Left ventricle myocardium superior (tissue), 1 donor: Measurements from ENCODE around the gene NDUFA9. TPM values are rescaled to one million over a fixed set of nuclear protein-coding genes. Genes with fewer than 3 reads are reported as not detected.

Source experiments
- ATAC-seq: fragments of 200-7000 bp; cut with Tn5 transposase; one replicate; pipeline ENCODE4 v1.9.1; 2020; ENCODE audit warnings: mild to moderate bottlenecking, moderate library complexity
- DNase-seq: peaks from one replicate; pipeline ENCODE4 v3.0.0-alpha.2; 2020
- intact Hi-C: fragments of 100-400 bp; cut with micrococcal nuclease; formaldehyde crosslinking; loops from one replicate; pipeline ENCODE4 v1.11.0; 2022
- long read RNA-seq: library from polyadenylated mRNA; unstranded; transcript quantifications from one replicate; pipeline ENCODE4 v2.0.0, GENCODE V29; 2021
- total RNA-seq: library from RNA; stranded (reverse); fragmentation: NEBNext Ultra II Directional; extraction: Animal tissue kit (Norgen Biotek cat#: 25700); gene quantifications from one replicate; pipeline ENCODE4 v1.2.1, GENCODE V29; 2021
- donor health status: DM: no; HTN: yes; CAD: no; lungs with severe emphysema.

NDUFA9 gene
- total RNA-seq, result 348 TPM
- long read RNA-seq, full-length matches to known transcripts, result 452 of 469 reads
- long read RNA-seq, partial matches to known transcripts, result 8 of 469 reads
- long read RNA-seq, other reads (novel, unspliced or antisense), result 9 of 469 reads

DNA sequence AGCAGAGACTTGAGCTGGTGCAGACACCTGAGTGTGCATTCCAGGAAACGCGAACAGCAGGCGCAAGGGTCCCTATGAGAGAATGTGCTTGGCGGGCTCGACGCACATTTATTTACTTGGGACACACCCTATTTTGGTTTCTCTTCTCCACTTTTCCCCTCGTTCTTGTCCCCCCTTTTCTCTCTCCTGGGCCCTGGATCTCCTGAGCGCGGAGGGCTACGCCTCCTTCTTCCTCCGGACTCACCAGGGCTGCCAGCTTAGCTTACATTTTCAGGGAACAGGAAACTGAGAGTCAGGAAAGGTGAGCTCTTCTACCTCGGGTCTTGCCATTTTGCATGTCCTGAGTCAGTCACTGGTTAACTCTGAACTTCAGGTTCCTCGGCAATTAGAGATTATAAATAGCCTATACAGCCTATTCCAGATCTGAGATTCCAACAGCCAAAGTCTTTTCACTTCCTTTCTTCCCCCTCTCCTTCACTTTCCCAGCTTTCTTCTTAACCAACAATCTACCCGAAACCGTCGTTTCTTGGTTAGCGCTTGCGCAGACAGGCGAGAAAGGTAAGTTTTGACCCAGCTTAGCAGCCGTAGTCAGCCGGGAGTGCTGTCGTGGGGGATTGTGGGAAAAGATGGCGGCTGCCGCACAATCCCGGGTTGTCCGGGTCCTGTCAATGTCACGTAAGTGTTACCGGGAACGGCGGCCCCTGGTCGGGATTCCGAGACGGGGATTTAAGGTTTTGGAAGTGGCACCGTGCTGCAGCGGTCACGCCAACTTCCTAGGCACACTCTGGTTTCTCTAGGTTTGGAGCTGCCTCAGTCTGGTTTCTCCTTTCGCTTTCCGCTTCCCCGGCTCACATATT lies at the start of gene NDUFA9, which contains the start of gene AKAP3:
NDUFA9 (plus strand) TSS at position 614 of the 857 bp plus-strand sequence; CDS start at position 627, 13 bp downstream.
AKAP3 (minus strand) TSS at position 551 of the 857 bp plus-strand sequence. CDS start 10,855 bp downstream, outside the sequence.
- intact Hi-C loops, result no loop called here
- peak; percentile 98 for ATAC-seq

DNA sequence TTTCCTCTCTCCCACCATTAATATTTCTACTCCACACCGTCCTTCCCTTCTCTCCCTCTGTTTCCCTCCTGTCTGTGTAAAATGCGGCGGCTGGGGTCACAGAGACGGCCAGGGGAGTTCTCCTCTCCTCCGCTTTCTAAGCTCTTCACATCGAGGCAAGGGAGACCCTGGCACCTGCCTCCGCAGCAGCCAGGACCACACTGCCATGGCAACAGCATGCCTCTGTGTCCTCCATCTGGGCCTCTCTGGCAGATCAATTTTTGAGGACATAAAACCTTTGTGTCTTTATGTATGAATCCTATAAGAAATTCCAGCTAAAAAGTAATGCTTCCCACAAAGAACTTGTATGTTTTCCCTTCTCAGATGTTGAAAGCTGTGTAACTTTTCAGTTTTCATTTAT lies 45.5 kb upstream of the NDUFA9 start:
- intact Hi-C loops, result no loop called here
- ATAC-seq (no peak), DNase-seq (no peak)

More for the DNA sequence above, at the start of gene NDUFA9, which contains the start of gene AKAP3:
- peak; percentile 83 for DNase-seq

DNA sequence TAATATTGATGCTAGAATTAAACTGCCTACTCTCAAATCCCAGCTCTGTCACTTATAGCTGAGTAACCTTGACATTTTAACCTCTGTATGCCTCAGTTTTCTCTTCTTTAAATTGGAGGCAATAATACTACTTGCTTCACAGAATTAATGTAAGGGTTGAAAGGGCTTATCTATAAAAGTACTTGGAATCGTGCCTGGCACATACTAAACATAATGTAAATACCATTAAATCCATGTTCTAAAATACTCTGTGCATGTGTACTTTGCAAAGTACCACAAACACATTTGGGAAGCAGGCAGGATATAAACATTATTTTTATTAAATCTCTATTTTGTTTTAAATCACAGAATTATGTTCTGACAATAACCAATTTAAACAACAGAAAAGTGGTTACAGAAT lies 45.0 kb upstream of the NDUFA9 start:
- intact Hi-C loops, result no loop called here
- no peak for ATAC-seq
- no peak for DNase-seq

DNA sequence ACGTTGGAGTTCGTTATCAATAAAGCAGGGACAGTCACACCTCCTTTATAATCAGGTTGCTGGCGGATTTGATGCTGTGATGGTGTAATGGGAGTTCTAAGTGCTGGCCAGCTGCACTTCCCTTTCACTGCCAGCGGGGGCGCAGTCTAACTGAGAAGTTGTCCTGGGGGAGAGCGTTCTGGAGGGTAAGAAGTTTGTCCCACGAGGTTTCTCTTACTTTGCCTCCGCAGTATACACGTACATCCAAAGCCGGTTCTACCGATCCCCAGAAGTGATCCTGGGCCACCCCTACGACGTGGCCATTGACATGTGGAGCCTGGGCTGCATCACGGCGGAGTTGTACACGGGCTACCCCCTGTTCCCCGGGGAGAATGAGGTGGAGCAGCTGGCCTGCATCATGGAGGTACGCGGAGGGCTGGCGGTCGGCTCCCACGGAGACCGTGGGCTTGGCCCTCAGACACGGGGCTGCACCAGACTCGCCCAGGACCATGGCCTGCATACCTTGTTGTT lies 44.2 kb upstream of the NDUFA9 start:
- intact Hi-C loops, result no loop called here
- ATAC-seq (peak; percentile 97), DNase-seq (peak; percentile 72)

DNA sequence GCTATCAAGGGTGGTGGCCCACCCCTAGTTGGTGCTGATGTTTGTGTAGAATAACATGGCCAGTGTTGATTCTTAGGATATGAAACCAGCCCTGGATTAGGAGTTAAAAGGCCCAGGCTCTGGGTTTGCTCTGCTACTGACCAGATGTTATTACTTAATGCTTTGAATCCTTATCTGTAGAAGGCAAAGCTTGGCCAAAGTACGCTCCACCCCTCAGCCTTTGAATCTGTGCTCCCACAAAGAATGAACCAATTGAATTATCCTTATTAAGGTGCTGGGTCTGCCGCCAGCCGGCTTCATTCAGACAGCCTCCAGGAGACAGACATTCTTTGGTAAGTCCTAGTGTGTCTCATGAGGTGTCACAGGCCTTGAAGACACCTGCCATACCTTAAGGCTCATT lies 41.9 kb upstream of the NDUFA9 start:
- intact Hi-C loops, result no loop called here
- ATAC-seq (no peak), DNase-seq (no peak)

DNA sequence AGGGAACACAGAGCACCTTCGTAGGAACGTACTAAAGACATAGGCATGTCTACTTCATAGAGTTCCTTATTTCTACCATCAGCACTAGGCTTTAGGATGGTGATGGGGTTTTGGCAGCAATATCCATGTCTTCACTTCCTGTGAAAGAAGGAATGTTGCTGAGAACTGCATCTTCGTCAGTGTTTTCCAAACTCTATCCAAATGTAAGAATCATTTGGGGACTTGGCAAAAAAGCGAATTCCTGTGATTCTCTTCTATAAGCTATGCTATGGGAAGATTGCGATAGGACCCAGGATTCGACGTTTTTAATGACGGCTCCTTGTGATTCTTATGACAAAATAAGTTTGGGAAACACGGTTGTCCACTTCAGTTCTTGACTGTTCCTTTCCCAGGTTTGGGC lies 39.8 kb upstream of the NDUFA9 start:
- DNase-seq, result no peak
- ATAC-seq, result no peak
- intact Hi-C loops, result no loop called here

DNA sequence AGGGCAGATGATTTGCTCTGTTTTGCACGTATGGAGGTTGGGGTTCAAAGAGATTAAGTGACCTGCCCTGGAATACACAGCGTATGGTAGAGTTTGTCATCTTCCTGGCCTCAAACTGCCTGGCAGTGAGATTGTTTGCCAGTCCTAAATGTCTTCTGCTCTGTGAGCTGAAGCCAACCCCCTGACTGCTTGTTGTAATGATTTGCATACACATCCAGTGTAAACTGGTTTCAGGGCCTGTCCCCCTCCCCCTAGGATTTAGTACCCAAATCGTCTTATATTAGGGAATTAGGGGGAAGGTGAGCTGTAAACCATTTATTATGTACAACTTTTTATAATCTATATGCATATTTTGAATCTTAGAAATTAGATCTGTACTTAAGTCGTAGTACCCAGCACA lies 38.4 kb upstream of the NDUFA9 start:
- intact Hi-C loops, result no loop called here
- DNase-seq (no peak), ATAC-seq (no peak)

DNA sequence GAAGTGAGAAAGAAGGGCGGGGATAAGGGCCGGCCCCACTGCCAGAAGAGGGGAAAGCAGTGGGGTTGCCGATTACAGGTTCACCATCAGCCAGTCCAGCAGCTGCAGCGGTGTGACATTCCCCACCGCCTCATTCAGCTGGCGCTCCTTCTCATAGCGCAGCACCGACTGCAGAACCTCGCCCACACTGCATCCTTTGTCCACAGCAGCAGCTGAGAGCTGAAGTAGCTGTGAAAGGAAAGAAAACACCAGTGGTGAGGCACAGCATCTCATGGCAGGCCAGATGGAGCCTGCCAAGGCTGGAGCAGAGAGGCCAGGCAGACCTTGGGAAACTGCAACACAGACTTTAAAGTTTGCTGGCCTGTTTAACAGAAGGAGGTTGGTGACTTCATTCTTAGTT lies 33.2 kb upstream of the NDUFA9 start:
- intact Hi-C loops, result no loop called here
- DNase-seq, result no peak
- no peak for ATAC-seq

DNA sequence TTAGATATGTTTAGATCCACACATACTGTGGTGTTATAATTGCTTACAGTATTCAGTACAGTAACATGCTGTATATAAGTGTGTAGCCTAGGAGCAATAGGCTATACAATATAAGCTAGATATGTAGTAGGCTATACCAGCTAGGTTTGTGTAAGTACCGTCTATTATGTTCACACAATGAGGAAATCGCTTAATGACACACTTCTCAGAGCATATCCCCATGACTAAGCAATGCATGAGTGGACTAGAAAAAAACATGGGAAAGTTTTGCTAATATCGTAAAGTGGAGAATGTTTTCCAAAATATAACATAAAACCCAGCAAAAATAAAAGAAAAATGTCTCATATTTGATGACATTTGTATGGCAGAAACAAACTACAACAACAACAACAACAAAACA lies 27.4 kb upstream of the NDUFA9 start:
- ATAC-seq (no peak), DNase-seq (no peak)
- intact Hi-C loops, result no loop called here

DNA sequence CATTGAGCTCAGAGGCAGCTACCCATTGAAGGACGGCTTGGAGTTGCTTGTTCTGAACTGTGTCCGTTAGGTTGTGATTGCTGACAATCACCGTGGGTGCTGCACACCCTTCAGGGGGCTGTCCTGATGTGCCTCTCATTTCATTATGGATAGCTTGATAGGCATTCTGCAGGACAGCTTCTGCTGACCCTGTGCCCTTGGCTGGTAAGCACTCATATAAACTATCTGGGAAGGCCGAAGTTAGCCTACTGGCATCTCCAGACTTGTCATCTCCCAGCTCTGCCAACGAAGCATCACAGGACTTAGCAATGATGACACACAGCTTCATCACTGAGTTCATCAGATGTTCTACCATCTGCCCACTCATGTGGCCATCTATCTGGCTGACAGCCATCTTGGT lies 22.4 kb upstream of the NDUFA9 start:
- no peak for DNase-seq
- no peak for ATAC-seq
- intact Hi-C loops, result no loop called here

DNA sequence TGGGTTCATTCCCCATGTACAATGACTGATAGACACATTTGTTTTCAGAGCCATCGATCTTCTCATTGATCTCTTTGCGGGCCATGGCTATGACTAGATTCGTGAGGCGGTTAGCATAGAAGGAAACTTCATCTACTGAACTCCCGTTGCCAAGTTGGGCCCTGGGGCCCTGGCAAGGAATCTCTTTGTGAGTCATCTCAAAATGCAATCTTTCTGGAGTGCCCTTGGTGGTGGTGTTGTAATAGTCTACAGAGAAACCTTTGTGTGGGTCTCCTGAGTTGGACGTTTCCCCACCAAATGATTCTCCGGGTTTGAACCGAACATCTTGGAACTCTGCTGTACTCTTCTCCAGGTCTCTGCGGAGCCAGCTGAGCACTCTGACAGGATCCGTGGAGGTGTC lies 20.5 kb upstream of the NDUFA9 start:
- ATAC-seq (no peak), DNase-seq (no peak)
- intact Hi-C loops, result no loop called here

DNA sequence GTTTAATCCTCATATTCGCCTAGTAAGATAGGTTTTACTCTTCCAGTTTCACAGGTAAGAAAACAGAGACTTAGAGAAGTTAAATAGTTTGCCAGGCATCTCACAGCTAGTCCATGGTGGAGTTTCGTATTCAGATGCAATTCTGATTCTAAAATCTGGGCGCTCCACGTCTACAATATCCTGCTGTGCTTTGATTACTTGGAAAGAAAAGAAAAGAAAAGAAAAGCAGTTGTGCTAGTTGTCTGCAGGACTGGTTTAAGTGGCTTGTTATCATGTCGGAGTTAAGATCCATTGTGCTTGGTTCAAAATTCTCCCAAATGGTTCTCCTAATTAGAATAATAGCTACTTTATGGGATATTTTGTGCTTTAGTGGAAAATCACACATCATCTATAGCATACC lies 18.7 kb upstream of the NDUFA9 start:
- intact Hi-C loops, result no loop called here
- no peak for ATAC-seq
- no peak for DNase-seq

DNA sequence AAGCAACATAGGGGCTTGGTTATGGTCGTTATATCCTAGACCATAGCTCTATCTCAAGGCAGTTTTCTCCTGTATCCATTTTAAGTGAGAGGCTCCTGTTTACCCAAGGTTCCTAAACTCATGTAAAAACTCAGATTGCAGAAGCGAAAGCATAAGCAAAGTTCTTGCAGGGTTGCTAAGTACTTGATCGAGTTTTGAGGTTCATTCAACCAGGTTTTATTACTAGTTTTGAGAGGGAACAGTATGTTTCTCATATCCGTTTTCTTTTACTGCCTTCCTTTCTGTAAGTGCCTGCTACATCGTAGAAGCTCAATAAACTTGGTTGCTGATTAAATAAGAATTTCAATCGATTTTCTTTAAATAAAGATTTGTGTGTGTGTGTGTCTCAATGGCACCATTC lies 5.2 kb upstream of the NDUFA9 start:
- intact Hi-C loops, result no loop called here
- ATAC-seq (no peak), DNase-seq (no peak)

DNA sequence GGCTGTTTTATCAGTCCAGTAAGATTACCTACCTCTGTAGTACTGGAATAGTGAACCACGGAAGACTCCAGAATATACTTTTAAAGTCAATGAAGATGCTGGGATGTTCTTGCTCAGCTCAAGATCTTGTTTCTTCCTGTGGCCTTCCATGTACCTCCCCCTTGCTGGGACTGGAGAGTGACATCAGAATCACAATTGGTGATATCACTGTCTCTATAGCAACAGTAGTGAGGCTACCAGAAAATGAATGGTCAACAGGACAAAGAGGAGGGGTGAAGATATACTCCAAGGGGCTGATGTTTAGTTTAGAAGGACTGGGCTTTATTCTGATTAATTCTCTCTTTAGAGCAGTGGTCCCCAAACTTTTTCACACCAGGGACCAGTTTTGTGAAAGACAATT lies 3.9 kb upstream of the NDUFA9 start:
- DNase-seq (no peak), ATAC-seq (no peak)
- intact Hi-C loops, result no loop called here

DNA sequence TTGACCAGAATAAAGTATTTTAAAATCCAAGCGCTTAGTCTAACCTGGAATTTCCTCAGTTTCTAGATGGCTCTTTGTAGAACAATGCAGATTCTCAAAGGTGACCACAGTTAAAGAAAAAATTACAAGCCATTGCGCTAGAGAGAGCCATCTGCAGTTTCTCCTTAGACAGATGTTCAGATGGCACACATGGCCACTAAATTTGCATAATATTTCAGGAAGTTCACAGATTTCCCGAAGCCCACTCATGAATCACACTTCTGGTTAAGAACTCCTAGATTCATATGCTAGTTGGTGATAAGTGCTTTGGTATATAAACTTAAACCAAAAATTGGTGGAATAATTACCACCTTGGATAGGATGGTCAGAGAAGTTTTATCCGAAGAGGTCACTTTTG lies 812 bp upstream of the NDUFA9 start:
- intact Hi-C loops, result no loop called here
- DNase-seq (no peak), ATAC-seq (no peak)

DNA sequence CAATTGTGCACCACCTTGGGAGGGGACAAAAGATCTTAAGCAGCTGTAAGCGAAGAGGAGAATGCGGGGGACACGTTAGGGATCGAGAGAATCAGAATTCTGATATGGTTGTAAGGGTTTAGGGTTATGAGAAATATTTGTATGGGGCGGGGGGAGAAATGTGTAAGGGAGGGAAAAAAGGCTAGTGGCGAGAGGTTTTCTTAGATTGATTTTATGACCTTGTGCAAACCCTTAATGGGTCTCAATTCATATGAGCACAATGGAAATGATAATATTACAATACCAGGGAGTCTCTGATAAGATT lies 396 bp downstream of the NDUFA9 start:
- no peak for DNase-seq
- intact Hi-C loops, result no loop called here
- ATAC-seq, result no peak

DNA sequence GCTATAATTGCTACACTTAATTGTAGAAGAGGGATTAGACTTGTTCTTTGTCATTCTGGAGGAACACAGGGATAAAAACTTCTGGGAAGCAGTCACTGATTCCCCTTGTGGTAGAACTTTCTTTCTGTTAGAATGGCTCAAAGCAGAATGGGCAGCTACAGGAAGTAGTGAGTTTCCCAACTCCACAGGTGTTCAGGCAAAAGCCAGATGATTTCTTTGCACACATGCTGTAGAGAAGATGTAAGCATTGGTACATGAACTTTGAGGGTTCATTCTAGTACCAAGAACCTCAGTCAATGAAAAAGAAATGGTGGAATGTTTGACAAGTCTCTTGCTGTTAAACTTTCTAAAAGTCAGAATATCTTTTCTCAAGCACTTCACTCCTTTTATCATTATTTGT lies 4.3 kb downstream of the NDUFA9 start:
- DNase-seq (no peak), ATAC-seq (no peak)
- intact Hi-C loops, result no loop called here

DNA sequence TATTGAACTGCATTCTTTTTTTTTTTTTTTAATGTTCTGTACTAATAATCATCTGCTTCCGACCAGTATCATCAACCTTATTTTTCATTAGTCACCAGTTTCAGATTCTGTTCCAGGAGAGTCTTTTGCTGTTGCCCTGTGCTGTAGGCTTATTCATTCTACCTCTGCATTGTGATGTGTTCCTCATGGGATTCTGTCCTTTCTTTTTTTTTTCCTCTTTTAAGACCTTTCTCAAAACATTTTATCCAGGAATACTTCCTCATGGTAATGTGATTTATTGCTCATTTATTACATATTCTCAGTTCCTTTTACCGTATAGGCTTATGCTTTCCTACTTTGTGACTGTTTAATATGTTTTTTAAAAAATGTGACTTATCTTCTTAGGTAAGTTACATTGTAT lies 4.8 kb downstream of the NDUFA9 start:
- DNase-seq (no peak), ATAC-seq (no peak)
- intact Hi-C loops, result no loop called here

DNA sequence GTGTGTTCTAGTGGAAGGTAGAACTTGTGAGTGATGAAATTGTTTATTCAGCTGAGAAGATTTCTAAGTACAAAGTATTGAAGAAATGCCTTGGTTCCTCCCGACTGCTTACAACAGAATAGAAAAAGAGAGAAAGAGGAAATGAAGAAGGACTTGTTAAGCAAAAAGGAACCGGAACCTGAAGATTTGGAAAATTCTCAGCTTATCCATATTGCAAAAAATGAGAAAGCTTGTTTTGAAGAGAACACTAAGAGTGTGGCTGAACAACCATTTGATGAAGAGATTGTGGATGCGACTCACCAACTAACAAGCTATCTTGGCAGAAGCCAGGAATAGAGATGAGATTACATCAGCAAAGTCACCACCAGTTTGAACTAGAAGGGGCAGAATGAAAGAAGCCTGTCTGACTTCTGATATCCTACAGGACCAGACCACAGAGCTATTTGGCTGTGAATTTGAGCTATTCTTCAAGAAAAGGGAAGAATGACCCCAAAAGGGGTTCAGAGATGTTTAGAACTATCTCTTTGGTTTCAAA lies 15.1 kb downstream of the NDUFA9 start:
- ATAC-seq, result no peak

DNA sequence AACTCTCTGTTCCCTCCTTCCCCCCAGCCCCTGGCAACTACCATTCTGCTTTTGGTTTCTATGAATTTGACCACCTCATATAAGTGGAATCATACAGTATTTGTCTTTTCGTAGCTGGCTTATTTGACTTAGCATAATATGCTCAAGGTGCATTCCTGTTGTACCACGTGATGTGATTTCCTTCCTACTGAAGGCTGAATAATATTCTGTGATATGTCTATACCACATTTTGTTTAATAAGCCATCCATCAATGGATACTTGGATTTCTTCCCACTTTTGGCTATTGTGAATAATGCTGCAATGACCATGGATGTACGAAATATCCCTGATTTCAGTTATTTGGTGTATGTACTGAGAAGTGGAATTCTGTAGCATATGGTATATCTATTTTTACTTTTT lies 16.3 kb downstream of the NDUFA9 start:
- intact Hi-C loops, result no loop called here

More for the DNA sequence above, 15.1 kb downstream of the NDUFA9 start:
- DNase-seq, result no peak
- intact Hi-C loops, result no loop called here

DNA sequence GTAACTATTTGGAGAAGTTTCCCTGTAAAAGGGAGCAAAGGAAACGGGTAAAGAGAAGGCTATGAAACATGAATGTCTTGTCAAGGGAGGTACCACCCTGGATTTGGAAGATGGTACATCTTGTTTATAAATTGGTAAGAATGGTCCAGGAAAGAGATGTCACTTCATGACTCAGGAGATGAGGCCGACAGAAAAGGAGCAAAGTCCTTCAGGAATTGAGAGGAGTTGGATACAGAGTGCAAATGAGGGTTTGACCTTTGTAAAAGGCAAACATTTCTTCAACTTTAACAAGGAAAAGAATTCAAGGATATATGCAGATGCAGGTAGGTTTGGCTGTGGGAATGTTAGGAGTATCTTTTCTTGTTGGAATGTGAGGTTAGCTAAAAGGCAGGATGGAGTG lies 30.8 kb downstream of the NDUFA9 start:
- ATAC-seq, result no peak
- DNase-seq, result no peak
- intact Hi-C loops, result no loop called here

More for the DNA sequence above, 16.3 kb downstream of the NDUFA9 start:
- ATAC-seq, result no peak
- no peak for DNase-seq
